Ascending aorta (tissue), 2 donors: ENCODE results near the gene SNAP29. TPM values are rescaled to one million over a fixed set of nuclear protein-coding genes. Genes with fewer than 3 reads are reported as not detected.
"Not testable (repeated sequence)": the region's sequence is repeated elsewhere in the genome, so short reads cannot be mapped to it uniquely, and the experiment has no call there.

Experiments used
- DNase-seq, 2 donors: peaks; one replicate each; pipeline ENCODE4 v3.0.0-alpha.2; 2019; ENCODE audit warnings: low spot score in 2 of 2
- H3K27ac ChIP-seq, 2 donors: fragments of 200-600 bp; sonication (generic); one replicate each; pipeline ENCODE4 v1.5.1; 2016 to 2017; ENCODE audit warnings: mild to moderate bottlenecking in 1 of 2
- H3K27me3 ChIP-seq: fragments of 200-600 bp; sonication (generic); one replicate; pipeline ENCODE4 v1.5.1; 2017
- H3K36me3 ChIP-seq, 2 donors: fragments of 200-600 bp; sonication (generic); one replicate each; pipeline ENCODE4 v1.5.1; 2016
- H3K4me1 ChIP-seq, 2 donors: fragments of 200-600 bp; sonication (generic); one replicate each; pipeline ENCODE4 v1.5.1; 2016 to 2017; ENCODE audit warnings: mild to moderate bottlenecking in 1 of 2
- H3K4me3 ChIP-seq, 2 donors: fragments of 200-600 bp; sonication (generic); one replicate each; pipeline ENCODE4 v1.5.1; 2016 to 2017; ENCODE audit warnings: mild to moderate bottlenecking in 1 of 2
- H3K9me3 ChIP-seq, 2 donors: fragments of 200-600 bp; sonication (generic); one replicate each; pipeline ENCODE4 v1.5.1; 2016
- intact Hi-C: fragments of 100-400 bp; cut with DNase I; formaldehyde crosslinking; loops from one replicate; pipeline ENCODE4 v1.15.1; 2023
- total RNA-seq: library from RNA; depleted of rRNA; stranded (reverse); fragments of >200 nt; gene quantifications from one replicate; pipeline ENCODE4 v1.1.0, GENCODE V29; 2016
- TF ChIP-seq, protein P1 (sequence below), 3 experiments: fragments of 200-600 bp in 2 of 3; fragments of 450-650 bp in 1 of 3; sonication (generic) in 2 of 3; IDR thresholded peaks; one replicate each; pipeline ENCODE4 v1.5.1; 2016 to 2019; ENCODE audit warnings: antibody characterized with exemption in 3 of 3, mild to moderate bottlenecking in 1 of 3, moderate library complexity in 1 of 3

SNAP29 gene
- total RNA-seq, 1 donor from 2014 or later = 24.6 TPM

DNA sequence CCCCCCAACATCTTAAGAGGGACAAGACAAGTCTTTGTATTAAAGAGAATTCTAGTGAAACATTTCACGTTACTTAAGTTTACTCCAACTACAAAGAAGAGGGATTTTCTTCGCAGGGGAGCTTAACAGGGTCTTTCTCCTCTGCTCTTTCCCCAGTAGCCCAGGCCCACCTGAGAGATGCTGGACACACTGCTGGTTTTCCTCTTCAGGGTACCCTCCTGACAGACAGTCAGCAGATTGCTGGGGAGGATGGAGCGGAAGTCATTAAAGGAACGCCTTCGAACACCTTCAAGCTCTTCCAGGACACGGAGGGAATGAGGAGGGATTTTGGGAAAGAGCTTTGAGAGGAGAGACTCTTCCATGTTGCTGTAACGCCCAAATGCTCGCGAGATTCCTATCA is 39.3 kb upstream of the SNAP29 start:
- Histone ChIP-seq H3K4me3 (no peak overlapping the region), H3K27me3 (no peaks in the 10 kb centered on the region), H3K27ac (no peak overlapping the region), H3K9me3 (no peaks in the 10 kb centered on the region), H3K4me1 (no peaks in the 10 kb centered on the region), H3K36me3 (peaks cover 56 to 65% of the 10 kb centered on the region in 2 donors)
- intact Hi-C loops = no loop called here
- TF ChIP-seq, protein P1, sequence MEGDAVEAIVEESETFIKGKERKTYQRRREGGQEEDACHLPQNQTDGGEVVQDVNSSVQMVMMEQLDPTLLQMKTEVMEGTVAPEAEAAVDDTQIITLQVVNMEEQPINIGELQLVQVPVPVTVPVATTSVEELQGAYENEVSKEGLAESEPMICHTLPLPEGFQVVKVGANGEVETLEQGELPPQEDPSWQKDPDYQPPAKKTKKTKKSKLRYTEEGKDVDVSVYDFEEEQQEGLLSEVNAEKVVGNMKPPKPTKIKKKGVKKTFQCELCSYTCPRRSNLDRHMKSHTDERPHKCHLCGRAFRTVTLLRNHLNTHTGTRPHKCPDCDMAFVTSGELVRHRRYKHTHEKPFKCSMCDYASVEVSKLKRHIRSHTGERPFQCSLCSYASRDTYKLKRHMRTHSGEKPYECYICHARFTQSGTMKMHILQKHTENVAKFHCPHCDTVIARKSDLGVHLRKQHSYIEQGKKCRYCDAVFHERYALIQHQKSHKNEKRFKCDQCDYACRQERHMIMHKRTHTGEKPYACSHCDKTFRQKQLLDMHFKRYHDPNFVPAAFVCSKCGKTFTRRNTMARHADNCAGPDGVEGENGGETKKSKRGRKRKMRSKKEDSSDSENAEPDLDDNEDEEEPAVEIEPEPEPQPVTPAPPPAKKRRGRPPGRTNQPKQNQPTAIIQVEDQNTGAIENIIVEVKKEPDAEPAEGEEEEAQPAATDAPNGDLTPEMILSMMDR (IDR thresholded peaks at IDR 0.05) = no peak
- no peak for DNase-seq

DNA sequence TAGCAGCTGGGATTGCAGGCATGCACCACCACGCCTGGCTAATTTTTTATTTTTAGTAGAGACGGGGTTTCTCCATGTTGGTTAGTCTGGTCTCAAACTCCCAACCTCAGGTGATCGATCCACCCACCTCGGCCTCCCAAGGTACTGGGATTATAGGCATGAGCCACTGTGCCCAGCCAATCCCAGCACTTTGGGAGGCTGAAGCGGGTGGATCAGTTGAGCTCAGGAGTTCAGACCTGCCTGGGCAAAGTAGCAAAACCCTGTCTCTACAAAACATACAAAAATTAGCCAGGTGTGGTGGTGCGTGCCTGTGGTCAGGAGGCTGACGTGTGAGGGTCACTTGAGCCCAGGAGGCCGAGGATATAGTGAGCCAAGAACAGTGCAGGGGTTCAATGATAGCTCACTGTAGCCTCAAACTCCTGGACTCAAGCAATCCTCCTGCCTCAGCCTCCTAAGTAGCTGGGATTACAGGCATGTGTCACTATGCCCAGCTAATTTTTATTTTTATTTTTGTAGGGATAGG is 37.0 kb upstream of the SNAP29 start:
- DNase-seq, H3K9me3 ChIP-seq, H3K4me1 ChIP-seq, H3K27ac ChIP-seq, intact Hi-C loops, H3K4me3 ChIP-seq, H3K27me3 ChIP-seq: not testable (repeated sequence)
- peaks cover 59 to 64% of the 10 kb centered on the region in 2 donors for H3K36me3 ChIP-seq

DNA sequence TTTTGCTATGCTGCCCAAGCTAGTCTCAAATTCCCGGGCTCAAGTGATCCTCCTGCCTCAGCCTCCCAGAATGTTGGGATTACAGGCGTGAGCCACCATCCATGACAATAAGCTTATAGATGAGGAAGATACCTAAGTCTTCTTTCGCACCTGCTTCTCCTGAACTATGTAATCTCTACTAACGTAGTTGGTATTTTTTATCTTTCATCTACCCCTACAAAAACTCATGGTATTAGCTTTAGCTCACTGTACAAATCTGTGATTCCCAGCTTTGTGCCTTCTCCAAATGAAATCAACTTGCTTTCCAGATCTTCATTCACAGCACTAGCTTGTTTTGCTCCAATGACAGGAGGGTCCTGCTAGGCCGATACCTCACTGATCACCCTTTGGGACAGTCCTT is 36.6 kb upstream of the SNAP29 start:
- Histone ChIP-seq H3K4me1 (no peaks in the 10 kb centered on the region), H3K27ac (no peak overlapping the region), H3K4me3 (no peak overlapping the region), H3K27me3 (no peaks in the 10 kb centered on the region), H3K9me3 (no peaks in the 10 kb centered on the region), H3K36me3 (peaks cover 55 to 60% of the 10 kb centered on the region in 2 donors)
- TF ChIP-seq, protein P1 (IDR thresholded peaks at IDR 0.05) = no peak
- intact Hi-C loops = no loop called here
- DNase-seq = no peak

DNA sequence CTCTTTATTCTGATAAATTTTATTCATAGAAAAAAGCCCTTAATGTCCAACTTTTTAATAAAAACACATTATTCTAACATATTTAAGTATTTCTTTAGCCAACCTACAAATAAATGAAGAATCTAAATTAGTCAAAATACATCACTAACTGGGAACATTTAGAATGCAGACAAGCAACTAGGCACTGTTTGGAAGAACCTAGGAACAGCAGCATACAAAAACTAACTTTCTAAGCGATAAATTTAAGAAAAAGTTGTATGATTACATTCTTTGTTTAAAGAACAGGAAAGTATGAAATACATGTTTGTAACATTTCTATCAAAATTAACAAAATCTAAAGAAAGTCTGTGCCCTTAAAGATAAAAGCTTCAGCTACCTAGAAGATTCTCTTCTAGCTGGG is 35.5 kb upstream of the SNAP29 start:
- peaks cover 53 to 62% of the 10 kb centered on the region in 2 donors for H3K36me3 ChIP-seq
- no peaks in the 10 kb centered on the region for H3K9me3 ChIP-seq
- TF ChIP-seq, protein P1 (IDR thresholded peaks at IDR 0.05) = no peak
- H3K4me1 ChIP-seq = no peaks in the 10 kb centered on the region
- H3K4me3 ChIP-seq = no peak overlapping the region
- intact Hi-C loops = no loop called here
- DNase-seq = no peak
- no peaks in the 10 kb centered on the region for H3K27me3 ChIP-seq
- no peak overlapping the region for H3K27ac ChIP-seq

DNA sequence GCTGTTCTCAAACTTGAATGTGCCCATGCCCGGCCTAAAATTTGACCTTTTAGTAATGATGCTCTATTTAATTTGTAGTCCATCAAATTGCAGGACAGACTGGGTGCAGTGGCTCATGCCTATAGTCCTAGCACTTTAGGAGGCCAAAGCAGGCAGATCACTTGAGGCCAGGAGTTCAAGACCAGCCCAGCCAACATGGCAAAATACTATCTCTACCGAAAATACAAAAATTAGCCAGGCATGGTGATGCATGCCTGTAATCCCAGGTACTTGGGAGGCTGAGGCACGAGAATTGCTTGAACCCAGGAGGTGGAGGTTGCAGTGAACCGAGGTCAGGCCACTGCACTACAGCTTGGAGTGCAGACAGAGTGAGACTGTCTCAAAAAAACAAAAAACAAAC is 33.6 kb upstream of the SNAP29 start:
- H3K9me3 ChIP-seq, H3K4me3 ChIP-seq, intact Hi-C loops, H3K27me3 ChIP-seq, DNase-seq, H3K27ac ChIP-seq, H3K4me1 ChIP-seq: not testable (repeated sequence)
- peaks cover 34 to 59% of the 10 kb centered on the region in 2 donors for H3K36me3 ChIP-seq

DNA sequence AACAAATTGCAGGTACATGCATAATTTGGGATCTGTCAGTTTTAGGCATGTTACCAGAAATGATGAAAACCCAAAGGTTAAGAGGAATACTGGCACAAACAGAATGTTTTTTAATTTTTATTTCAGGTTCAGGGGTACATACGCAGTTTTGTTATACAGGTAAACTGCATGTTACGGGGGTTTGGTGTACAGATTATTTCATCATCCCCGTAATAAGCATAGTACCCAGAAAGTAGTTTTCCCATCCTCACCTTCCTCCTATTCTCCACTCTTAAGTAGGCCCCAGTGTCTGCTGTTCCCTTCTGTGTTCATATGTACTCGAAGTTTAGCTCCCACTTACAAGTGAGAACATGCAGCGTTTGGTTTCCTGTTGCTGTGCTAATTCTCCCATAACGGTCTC is 33.2 kb upstream of the SNAP29 start:
- H3K36me3 ChIP-seq = peaks cover 34 to 59% of the 10 kb centered on the region in 2 donors
- intact Hi-C loops = no loop called here
- H3K4me1 ChIP-seq = no peaks in the 10 kb centered on the region
- no peak overlapping the region for H3K27ac ChIP-seq
- no peaks in the 10 kb centered on the region for H3K27me3 ChIP-seq
- H3K4me3 ChIP-seq = no peak overlapping the region
- TF ChIP-seq, protein P1 (IDR thresholded peaks at IDR 0.05) = no peak
- DNase-seq = no peak
- H3K9me3 ChIP-seq = no peaks in the 10 kb centered on the region

DNA sequence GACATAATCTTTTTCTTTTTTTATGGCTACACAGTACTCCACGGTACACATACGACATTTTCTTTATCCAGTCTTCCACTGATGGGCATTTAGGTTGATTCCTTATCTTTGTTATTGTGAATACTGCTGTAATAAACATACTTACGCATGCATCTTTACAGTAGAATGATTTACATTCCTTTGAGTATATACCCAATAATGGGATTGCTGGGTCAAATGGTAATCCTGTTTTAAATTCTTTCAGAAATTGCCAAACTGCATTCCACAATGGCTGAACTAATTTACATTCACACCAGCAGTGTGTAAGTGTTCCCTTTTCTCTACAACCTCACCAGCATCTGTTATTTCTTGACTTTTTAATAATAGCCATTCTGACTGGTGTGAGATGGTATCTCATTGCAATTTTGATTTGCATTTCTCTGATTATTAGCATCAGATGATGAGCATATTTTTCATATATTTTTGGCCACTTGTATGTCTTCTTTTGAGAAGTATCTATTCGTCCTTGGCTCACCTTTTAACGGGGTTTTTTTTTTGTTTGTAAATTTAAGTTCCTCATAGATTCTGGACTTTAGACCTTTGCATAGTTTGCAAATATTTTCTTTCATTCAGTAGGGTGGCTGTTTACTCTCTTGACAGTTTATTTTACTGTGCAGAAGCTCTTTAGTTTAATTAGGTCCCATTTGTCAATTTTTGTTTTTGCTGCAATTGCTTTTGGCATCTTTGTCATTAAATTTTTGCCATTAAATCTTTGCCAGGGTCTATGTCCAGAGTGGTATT is 32.2 kb upstream of the SNAP29 start:
- H3K4me3 ChIP-seq, H3K27me3 ChIP-seq, H3K9me3 ChIP-seq, DNase-seq, intact Hi-C loops, H3K27ac ChIP-seq, H3K4me1 ChIP-seq: not testable (repeated sequence)
- peaks cover 40 to 64% of the 10 kb centered on the region in 2 donors for H3K36me3 ChIP-seq
